CMK (cell line): Measurements from ENCODE around the gene C4BPA.

ENCODE experiments used
- DNase-seq: peaks from one replicate; pipeline ENCODE4 v3.0.0-alpha.2; 2010; ENCODE audit warnings: low read depth

The C4BPA gene

DNA sequence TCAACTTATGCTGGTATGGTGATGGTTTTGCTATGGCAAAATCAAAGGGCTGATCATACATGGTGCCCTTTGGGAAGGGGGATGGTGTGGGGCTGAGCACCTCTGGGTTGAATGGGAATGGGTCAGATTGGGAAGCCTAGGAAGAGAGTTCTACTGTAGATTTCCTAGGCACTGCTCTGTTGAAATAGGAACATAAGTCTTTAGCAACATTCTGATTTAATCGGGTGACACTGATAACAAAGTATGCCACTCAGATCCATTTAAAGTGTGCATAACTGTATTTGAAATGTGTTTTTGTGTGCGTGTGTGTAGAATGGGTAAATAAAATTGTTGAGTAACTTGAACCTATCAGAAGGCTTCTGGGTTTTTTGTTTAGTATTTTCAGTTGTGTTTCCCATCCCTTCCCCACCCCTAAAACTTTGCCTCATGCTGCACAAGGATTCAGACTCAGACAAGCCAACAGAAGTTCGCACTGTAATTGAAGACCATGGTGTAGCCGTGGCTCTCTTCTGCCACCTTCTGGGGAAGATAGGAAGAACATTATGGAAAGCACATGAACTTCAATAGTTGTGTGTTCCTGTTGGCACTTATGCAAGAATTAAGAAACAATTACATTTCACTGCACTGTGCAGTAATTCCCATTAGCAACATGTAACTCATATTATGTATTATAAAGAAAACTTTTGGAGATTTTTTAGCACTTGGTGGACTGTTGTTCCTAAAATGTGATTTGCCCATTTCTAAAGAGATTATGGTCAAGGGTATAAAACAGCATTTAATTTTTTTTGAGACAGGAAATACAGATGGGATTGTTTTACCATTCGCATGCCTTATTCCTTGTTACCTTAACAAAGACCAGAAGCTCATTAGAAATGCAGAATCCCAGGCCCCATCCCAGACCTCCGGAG lies 26.3 kb upstream of the C4BPA start:
- DNase-seq = peak; percentile 75

DNA sequence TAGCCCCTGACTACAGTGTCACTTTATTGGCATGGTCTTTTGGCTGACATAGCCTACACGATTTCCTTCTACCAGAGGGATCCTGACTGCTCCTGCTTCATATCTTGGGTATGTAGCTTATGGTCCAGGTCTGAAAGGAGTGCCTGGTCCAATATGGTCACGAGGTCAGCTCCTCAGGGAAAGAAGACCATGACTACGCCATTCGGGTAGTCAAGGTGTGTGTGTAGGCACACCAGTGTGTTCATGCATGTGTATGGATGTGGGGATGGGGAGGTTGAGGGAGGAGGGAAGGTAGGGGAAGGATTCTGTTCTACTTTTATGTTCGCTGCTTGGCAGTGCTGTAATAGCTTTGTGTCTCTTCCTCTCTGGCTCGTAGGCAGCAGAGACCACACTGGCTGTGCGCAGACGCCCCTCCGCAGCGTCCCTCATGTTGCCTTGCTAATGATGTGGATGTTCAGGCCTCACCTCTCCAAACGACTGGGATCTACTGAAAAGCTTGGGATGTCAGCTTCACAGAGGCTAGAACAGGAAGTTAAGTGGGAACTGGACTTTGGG lies 25.4 kb upstream of the C4BPA start:
- no peak for DNase-seq

DNA sequence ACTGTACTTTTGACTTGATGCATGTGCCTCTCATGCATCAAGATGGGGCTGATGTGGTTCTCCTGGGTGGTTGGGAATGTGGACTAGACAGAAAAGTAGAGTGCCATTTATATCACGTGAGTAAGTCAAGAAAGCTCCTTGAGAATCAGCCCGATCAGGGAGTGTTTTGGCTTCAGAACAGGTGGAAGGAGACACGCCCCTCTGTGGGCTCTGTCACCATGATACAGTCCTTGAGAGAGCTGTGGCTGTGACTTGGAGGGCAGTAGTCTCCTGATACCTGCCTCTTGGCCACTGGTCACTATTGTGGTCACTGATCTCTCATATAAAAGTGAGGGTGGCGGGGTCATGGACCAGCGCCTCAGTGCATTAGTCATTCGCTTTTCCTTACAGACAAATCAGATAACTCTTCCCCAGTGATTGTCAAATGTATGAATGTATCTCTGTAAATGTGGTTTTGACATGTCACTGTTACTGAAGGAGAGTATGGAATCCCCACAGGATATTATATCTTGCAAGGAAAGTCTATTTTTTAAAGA lies 24.3 kb upstream of the C4BPA start:
- DNase-seq = no peak

DNA sequence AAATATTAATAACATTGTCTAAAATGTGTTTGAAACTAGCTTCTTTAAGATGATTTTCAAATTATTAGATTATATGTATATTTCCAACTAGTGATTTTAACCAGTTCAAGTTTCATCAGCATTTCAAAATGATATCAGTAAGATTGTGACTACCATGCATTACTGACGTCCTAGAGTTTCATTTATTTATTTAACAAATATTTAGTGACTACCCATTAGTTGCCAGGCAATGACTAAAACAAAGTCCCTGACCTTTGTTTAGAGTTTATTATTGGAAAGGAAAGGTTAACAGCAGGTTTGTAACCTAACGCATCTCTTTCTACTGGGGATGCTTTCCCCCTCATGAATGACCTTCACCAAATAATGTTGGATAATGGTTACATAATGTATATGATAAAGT lies 22.9 kb upstream of the C4BPA start:
- no peak for DNase-seq

DNA sequence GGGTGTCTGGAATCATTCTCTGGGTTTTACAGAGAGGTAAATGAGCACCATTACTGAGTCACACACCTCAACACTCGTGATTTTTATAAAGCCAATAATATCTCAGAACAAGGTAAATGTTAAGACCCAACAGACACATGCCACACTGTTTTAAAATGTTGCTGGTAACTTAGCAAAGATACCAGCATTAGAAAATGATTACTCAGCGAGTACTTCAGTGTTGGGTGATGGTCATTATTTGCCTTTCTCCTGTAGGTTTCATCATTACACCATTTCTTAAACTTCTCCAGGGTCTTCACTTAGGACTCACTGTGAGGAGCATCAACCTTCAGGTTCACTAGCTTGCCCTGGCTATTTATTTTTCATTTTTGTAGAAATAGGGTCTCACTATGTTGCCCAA lies 22.2 kb upstream of the C4BPA start:
- no peak for DNase-seq

DNA sequence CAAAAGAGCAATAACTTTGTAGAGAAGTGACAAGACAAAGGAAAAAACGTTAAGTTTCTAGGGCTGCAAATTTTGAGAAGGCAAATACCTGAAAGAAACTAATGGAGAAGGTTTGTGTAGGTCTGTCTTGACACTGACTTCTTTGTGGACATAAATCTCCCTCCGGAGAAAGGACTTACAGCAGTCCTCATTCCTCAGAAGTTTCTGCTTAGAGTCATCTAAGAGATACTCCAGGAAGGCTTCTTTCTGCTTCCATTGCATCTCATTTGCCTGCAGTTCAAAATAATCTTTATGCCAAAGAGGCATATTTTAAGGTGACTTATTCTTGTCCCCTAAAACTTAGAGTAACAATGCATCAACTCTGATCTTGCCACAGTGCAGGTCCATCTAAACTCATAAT lies 19.8 kb upstream of the C4BPA start:
- no peak for DNase-seq

DNA sequence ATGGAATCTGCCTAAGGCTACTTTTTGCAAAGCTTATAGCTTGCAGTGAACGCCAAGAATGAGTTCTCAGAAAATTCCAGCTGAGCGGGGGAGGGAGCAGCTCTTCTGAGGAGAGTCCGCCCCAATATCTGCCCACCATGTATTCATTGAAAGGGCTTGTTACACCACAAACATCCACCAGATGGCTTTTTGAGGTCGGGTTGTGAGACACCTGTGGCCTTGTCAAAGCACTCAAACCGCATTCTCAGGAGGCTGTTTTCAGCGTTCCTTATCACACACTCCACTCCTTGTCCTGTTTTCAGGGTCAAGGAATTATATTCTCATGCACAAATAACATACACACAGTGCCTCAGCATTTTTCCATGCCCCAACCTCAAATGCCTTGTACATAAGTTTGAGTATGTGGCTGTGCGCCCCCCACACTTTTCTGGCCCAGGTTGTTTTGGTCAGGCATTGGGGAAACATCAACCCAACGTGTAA lies 19.3 kb upstream of the C4BPA start:
- peak; percentile 74 for DNase-seq

DNA sequence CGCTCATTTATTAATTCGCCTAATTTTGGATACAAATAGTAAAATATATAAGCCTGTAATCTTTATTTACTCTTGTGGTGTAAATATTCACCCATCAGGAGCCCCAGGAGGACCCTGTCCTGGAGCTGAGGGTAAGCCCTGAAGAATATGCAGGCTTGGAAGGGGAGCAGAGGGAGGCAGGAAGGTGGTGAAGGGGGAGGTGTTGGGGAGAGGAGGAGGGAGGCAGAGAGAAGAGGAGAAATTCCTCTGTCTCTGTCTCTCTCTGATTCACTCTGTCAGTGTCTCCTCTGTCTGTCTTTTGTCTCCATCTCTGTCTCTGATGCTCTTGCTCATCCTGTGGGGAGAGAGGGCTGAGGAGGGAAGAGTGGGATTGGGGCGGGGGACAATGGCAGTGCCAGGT lies 18.1 kb upstream of the C4BPA start:
- no peak for DNase-seq

DNA sequence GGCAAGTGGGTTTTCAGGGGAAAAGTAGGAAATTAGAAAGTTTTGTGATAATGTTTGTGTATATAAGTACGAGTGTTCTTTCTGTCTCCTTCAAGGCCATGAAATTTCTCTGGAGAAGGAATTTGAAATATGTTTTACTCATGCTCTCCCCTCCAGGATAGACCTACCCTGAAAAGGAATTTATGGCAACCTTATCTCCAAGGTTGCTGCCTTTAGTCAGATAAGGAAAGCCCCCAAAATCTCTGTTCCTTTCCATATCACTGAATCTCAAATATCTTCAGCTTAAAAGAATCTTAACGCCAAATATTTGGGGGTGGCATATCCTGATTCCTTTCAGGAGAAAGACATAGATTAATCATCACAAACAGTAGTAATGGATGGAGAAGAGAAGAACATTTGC lies 15.9 kb upstream of the C4BPA start:
- DNase-seq = no peak

DNA sequence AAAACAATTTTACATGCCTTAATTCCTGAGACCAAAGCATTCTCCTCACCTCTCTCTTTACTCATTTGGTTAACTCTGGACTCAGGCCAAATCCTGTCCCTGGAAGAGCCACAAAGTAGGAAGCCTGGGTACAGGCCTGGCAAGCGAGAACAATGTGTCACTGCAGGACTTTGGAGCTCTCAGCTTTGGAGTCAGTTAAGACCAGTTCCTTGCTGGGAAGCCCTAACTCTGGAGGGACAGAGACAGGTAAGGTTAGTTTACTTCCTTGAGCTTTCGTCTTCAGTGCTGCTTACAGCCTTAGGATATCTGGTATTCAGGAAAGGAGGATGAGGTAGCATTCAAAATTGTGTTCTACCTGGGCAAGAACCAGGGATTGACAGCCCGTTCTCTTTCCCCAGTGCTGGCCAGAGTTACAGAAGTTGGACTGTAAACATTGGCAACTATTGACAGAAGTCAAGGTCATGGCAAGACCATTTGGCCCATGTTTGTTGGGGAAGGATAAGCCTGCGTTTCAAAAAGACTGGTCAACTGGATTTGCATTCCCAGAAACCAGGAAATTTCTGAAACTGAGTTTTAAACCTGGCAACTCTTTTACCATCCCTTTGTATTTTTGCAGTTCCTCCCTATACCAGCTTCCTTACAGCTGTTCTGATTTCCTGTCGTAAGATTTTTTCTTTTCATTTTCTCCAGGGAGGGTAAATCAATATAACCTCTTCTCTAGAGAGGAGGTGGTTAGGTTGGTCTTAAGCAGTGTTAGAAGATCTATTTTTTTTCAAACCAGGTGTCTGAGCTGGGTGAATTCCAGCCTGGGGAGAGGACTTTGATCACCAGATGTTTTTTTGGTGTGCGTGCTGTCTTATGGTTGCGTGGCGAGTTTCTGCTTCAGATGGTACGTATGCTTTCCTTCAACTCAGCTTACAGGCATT lies 15.1 kb upstream of the C4BPA start, which contains the start of gene C4BPB:
Gene C4BPB, plus strand, starts transcription at position 160 of the 926 bp plus-strand sequence. Its CDS starts 672 bp downstream, at position 832.
- DNase-seq = no peak

DNA sequence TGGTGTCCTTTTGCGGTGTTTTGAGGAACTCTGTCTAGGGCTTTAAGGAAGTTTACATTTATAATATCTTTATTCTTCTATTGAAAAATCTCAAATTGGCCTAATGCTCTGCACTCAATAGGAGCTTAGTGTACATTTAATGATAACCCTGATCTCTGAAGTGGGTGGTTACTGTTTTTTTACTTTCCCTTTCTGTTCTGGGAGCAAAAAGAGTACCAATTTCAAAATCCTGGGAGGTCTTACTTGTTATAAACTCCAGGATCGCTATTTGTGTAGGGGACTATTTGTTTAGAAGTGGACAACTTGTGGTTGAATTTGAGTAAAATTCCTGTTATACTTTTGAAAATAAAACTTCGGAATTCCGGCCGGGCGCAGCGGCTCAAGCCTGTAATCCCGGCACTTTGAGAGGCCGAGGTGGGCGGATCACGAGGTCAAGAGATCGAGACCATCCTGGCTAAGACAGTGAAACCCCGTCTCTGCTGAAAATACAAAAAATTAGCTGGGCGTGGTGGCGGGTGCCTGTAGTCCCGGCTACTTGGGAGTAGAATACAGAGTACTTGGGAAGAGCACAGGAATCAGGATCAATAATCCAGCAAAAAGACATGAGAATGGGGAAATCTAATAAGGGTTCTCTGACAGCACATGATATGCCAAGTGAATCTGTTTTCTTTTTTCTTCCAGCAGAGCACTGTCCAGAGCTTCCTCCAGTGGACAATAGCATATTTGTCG lies 14.2 kb upstream of the C4BPA start:
- no peak for DNase-seq

DNA sequence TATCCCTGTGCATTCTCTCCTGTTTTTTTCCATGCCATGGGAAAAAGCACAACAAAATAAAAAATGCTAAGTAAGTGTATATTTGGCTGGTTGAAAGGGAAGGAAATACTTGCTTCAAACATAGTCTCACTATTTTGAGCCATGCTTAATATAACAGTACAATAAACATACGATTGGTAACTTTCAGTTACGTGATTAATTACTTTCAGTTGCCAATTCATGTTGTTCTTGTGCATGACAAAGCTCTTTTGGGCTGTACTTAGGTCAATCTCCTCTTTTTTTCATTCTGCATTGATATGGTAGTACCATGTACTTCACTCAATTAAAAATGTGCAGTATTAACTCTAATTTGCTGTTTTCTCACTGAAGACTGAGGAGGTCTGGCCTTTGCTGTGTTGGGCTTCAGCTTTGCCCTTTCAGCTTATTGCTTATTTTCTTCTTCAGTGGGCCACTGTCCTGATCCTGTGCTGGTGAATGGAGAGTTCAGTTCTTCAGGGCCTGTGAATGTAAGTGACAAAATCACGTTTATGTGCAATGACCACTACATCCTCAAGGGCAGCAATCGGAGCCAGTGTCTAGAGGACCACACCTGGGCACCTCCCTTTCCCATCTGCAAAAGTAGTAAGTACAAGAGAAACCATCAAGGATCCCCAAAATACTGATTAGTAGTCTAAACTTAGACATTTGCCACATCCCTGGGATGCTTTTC lies 12.7 kb upstream of the C4BPA start:
- no peak for DNase-seq

DNA sequence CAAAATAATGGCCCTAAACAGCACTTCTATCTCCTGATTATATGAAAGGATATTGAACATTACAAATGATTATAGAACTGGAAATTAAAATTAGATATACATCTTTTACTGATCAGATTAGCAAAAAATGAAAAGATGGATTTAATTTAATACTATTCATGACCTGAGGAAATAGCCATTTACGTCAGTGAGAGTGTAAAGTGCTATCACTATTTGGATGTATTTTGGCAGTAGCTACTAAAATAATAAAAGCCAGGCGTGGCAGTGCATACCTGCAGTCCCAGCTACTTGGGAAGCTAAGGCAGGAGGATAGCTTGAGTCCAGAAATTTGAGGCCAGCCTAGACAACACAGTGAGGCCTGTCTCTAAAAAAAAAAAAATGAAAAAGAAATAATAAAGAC lies 10.1 kb upstream of the C4BPA start:
- DNase-seq = no peak

DNA sequence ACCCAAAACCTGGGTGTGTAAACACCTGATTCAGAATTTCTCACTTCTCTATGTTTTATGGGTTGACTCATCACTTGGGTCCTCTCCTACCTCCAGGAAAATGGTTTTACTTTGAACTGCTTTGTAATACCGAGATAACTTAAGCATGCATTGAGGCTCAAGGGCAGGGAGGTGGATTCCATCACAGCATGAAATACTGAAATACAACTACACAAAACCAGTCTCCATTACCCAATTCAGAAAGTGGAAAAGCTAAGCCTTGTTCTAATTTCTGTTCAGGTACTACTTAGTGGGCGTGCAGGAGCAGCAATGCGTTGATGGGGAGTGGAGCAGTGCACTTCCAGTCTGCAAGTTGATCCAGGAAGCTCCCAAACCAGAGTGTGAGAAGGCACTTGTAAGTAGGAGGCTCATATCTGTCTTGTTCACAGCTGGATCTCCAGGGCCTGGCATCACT lies 6.1 kb upstream of the C4BPA start:
- no peak for DNase-seq

DNA sequence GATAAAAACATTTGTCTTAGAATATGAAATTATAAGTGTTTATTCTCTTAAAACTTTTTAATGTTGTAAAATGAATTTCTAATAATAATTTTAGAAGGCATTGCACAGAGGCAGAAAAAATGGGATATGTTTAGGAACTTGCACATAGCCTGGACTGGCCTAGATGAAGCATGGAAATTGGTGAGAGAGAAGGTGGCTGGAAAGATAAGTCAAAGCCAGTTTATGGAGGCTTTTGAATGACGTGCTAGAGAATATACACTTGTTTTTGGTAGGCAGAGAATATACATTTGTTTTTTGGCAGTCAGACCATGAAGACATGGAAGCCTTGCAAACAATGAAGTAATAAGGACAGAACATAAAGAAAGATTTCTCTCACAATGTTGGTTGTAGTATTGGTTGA lies 2.3 kb upstream of the C4BPA start:
- no peak for DNase-seq

DNA sequence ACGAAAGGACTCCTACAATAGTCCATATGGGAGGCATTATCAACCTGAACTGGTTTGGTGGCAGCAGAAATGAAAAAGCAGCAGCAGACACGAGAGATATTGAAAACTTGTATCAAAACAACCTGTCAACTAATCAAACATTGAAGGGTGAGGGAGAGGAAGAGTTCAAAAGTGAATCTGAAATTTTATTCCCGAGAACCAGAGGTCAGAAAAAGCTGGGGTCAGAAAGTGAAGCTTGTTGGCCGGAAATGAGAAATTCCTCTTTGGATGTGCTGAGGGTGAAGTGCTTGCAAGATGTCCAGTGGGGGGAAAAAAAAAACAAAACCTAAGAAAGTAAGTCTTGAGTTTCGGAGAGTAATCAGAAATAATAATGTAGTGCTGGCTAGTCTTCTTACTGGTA lies 1.9 kb upstream of the C4BPA start:
- DNase-seq = no peak

DNA sequence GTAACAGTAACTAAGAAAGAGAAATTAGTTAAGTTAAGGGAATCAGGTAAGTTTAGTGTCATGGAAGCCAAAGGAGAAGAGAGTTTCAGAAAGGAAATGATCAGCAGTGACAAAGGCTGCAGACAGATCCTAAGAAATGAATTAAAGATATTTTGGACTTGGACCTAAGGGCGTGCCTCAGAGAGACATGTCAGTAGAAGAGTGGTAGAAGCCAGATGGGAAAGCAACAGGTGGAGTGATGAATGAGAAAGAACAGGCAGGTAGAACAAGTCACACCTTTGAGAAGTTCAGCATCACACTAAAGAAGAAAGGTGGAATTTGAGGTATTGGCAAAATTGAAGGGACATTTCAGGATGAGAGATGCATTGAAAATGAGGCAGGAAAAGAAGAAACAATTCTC lies 1.4 kb upstream of the C4BPA start:
- no peak for DNase-seq

DNA sequence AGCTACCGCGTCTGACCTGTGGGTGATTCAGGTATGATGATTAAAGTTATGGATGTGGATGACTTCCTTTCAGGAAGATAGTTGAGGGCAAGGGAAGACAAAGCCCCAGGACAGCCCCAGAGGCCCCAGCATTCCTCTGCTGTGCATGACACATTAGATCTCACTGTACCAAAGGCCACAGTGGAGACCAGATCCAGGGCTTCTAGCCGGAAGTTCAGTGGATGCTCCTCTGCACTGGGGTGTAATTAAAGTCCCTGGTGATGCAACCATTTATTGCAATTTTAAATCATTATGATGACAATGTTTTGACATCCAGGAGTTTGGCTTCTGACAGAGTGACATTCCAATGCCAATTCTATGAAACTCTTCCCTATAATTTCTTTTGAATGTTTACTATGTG lies 5.0 kb downstream of the C4BPA start:
- DNase-seq = no peak

DNA sequence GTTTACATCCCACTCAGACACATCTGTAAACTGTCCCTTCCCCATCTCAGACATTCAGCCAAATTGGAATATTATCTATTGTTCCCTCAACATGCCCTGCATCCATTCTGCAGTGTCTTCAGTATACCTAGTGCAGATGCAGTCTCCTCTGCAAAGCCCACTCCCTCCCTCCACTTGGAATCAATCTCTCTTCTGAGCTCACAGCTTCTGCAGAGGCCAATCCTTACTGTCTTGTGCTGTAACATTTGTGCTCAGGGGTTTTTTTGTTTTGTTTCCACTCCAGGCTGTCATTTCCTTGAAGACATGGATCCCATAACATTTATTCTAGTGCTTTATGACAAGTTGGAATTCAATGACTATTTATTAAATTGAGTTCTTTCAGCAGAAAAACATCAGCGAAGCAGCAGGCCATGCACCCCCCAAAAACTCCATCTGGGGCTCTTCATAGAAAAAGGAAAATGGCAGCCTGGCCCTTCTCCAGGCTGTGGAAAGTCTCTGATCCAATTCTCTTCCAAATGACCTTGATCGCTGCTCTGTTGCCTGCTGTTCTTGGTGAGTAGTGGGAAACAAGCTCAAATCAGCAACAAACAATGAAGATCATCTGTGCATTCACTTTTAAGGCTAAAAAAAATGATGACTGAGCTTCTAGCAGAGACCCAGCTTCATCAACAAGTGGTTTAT lies 8.7 kb downstream of the C4BPA start:
- DNase-seq = no peak

DNA sequence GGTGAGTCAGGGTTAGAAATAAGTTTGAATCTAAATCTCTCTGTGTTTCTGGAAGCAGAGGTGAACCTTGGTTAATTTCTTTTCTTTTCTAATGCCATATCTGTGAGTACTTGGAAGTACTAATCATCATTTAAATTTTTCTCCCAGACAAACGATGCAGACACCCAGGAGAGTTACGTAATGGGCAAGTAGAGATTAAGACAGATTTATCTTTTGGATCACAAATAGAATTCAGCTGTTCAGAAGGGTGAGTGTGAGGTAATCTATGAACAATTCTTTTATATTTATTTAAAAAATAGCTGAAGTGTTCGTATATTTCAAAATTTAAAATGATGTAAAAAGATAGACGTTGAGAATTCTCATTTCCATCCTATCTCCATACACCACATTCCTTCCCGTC lies 11.2 kb downstream of the C4BPA start:
- no peak for DNase-seq
